DMS153 treated with DMSO at 0.1 percent for 48 hours (cell line): ENCODE results near the gene PANK2.
"Not testable (repeated sequence)": the region's sequence is repeated elsewhere in the genome, so short reads cannot be mapped to it uniquely, and the experiment has no call there.

ENCODE experiments used
- DNase-seq: peaks from one replicate; lab custom pipeline; 2025; ENCODE audit not compliant: unreplicated experiment; lab: John Stamatoyannopoulos, UW

The PANK2 gene

DNA sequence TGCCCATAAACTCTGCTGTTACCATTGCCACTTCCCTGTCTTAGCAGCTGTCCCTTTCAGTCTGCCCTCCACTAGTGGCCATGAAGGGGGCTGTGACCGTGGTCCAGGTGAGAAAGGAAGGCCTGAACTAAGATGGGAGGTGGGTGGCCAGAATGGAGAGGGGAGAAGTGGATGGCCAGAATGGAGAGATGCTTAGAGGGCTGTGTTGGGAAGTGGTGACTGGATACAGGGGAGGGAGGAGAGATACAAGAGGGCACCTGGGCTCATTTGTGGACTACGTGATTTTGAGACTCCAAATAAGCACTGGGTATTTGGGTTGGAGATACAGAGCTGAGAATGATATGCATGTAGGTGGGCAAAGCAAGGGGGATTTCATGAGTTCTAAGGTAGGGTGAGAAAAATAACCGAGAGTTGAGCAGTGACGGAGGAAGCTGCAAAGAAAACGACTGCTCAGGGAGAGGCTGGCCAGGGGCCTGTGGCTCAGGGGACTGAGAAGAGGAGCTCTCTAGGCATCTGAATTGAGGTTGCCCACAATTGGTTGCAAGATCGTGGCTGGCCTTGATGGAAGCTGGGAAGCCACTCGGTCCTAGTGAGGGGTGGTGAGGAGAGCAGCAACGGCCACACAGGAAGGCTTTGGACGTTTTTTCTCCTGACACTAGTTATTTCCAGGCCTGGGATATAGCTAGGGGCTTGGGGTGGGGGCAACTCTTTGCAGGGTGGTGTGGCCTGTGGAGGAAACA lies 36.9 kb downstream of the PANK2 start:
- DNase-seq: no peak

DNA sequence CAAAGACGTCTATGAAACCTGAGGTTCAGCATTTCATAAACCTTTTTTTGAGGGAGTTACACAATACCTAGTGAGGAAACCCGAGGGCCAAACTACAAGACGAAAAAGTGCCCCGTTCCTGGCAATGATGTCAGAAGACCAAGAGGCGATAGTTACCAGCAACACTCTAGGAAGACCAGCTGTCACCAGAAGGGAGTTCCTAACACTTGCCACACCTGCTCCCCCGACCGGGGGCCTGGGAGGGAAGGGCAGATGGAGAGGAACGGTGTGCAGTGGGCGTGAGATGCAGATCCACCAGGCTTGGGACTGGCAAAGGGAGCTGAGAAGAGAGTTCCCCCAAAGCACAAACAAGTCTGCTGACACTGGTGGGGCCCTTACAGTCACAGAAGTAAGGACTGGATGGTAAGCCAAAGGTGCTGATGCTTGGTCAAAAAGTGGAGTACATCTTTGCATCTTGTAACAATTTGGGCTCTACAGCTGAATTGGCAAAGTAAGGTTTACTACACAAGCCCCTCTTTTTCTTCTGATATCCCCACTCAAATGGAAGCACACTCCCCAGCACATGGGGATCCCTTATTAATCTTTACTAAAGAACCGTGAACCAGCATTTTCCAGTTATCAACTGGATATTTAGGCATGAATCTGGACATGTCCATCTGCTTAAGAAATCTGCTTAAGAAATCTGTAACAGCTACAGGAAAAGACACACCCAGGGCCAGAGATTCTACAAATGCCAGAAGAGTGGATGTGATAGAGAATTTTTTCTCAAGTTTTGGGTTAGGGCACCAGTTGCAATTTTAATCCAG lies 38.5 kb downstream of the PANK2 start:
- DNase-seq: no peak

DNA sequence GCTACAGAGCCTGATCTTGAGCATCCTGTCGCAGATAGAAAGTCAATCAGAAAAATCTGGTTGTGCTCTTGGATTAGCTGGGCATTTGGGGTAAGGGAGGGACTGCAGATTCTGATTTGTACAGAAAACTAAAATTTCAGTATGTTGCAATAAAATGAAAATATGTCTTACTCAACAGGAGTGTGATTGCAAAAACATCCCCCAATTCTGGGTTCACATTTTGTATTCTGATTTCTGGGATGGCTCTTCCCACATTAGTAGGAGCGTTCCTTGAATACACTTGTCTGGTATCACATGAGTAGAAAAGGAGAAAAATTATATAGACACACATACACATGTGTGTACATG lies 40.5 kb downstream of the PANK2 start:
- no peak for DNase-seq

DNA sequence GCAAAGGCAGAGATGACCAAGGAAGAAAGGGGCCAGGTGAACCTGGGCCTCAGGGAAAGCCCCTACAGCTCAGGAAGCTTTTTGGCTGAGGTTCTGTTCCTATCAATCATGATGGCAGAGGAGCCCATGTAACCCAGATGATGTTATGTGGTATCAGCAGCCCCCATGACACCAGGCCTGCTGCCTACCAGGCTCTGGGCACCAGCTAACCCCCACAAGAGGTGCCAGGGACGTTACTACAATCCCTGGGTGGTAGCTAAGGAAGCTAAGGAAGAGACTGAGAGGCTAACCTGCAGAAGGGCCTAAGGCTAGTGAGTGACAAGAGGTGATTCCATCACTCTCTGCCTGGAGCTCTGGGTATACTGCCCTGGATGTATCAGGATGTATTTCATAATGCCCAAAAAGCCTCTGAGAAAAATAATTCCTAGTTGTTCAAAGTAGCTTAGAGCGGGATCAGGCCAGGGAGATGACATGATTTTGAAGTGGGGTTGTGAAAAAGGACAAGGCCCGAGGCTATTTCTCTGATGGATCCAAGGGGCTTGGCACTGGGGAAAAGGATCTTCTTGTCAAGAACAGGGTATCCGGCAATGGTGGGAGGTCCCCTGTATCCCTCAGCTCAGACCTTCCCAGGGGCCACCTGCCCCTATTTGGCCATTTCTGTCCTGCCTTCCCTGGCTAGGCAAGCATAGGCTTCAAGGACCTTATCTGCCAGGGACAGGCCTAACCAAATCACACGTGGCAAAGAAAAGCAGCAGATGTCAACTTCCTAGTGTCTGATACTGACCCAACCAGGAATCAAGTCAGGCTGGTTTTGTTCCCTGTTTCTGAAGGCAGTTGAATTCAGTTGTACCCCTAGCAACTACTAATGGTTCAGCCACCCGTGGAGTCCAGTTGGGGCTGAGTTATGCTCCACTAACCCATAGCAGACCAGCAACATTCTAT lies 41.3 kb downstream of the PANK2 start:
- DNase-seq: no peak

DNA sequence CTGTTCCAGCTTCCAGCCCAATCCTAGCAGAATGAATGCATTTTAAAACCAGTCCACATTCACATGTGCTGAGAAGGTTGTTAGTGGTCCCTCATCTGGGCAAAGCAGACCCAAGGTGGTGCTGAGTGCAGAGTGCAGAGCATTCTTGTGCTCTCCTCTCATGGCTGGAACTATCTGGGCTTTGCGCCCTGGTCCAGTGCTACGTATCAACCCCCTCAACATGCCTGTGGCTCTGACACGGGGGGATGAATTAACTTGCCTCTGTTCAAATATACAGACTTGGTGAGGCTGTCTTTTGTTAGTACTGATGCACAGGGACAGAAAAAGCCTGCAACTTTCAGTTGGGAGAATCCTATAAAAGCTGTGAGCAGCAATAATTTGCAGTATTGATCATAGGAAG lies 42.5 kb downstream of the PANK2 start:
- DNase-seq: no peak

DNA sequence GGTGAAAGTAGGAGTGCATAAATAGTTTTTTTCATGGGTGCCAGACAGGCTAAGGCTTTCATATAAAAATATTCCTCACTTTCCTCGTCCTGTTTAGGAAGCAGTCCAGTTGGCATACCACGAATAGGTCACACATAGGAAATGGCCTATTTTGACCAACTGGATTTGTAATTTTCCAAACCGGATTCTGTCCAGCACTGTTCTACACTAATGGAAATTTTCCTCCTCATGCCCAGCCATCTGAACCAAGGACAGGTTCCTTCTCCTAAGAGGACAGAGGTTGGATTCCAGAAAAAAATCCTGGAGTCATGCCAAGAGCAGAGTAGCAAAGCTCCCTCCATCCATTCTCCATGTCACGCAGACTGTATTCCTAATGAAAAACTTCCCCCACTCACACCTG lies 43.1 kb downstream of the PANK2 start:
- DNase-seq: no peak

DNA sequence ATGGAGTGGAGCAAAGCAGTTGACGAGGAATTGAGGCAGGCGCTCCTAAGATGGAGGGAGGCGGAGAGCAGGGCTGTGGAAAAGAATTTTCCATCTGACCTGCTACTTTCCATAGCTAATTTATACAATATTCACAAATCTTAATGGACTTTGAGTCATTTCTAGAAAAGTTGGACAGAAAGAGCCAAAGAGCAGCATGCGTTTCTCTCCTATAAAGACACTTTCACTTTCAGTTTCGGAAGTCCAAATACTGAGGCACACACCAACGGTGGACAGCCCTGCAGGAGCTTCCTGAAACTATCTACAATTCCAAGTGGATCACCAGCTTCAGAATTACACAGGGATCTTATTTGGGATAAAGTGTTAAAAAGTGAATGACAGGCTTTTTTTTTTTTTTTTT lies 43.5 kb downstream of the PANK2 start:
- DNase-seq: peak; percentile 31

- no peak for DNase-seq
Measured at GRCh38 chr20:3933218-3933617, 44.0 kb downstream of the PANK2 start.

GRCh38 chr20:3934624-3935023 lies 45.4 kb downstream of the PANK2 start:
- DNase-seq: no peak

GRCh38 chr20:3935295-3935955 lies 46.2 kb downstream of the PANK2 start:
- no peak for DNase-seq

GRCh38 chr20:3935956-3936340 lies 46.8 kb downstream of the PANK2 start:
- no peak for DNase-seq

- no peak for DNase-seq
Measured at GRCh38 chr20:3937618-3938017, 48.4 kb downstream of the PANK2 start.

DNA sequence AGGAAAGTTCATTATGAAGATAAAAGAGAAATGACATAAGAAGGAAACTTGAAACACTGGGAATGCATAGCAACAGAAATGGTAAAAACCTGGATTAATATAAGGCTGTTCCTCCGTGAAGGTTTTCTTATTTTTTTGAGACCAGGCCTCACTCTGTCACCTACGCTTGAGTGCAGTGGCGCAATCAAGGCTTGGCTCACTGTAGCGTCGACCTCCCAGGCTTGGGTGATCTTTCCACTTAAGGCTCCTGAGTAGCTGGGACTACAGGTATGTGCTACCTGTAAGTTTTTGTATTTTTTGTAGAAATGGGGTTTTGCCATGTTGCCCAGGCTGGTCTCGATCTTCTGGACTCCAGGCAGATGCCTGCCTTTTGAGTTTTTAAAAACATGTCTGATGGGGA lies 51.7 kb downstream of the PANK2 start:
- DNase-seq: no peak

GRCh38 chr20:3946666-3947065 lies 57.5 kb downstream of the PANK2 start:
- DNase-seq: not testable (repeated sequence)

DNA sequence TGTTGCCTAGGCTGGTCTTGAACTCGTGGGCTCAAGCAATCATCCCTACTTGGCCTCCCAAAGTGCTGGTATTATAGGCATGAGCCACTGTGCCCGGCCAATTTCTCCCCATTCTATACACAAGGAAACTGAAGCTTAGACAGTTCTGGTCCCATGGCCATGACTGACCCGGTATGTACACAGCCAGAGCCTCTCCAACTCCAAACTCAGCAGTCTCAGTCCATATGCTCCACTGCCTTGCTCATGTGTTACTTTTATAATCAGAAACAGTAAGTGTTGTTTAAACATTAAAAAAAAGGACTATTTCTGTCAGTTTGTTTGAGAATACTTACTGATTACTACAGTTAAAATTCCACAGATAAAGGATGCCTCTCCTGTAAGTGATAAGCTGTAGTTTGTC lies 75.5 kb downstream of the PANK2 start:
- DNase-seq: no peak

GRCh38 chr20:3966571-3966970 lies 77.4 kb downstream of the PANK2 start:
- no peak for DNase-seq

DNA sequence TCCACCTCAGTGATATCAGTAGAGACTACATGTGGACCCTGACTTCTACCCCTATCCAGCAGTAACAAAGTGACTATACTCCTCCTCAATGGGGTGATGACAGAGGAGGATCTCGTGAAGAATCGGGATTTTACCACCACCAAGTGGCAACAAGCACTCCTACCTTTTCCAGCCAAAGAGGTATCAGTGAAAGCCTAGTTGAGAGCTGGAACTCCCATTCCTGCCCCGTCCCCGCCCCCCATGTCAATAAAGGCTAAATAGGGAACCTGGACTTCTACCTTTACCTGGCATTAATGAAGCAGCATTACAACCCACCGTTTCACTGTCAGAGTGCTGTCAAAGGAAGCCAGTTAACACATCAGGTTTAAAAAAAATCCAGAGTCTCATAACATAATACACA lies 80.8 kb downstream of the PANK2 start:
- DNase-seq: no peak

- no peak for DNase-seq
Measured at GRCh38 chr20:3971145-3971544, 82.0 kb downstream of the PANK2 start.

DNA sequence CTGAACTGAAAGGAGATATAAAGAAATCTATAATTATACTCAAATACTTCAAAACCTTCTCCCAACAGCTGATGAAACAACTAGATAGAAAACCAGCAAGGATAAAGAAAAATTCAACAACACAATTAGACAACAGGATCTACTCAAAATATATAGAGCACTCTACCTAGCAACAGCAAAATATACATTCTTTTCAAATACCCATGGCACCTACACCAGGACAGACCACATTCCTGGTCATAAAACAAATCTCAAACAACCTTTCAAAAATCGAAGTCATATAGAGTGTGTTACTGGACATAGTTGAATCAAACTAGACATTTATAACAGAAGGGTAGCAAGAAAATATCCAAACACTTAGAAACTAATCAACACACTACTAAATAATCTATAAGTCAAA lies 83.0 kb downstream of the PANK2 start:
- no peak for DNase-seq

DNA sequence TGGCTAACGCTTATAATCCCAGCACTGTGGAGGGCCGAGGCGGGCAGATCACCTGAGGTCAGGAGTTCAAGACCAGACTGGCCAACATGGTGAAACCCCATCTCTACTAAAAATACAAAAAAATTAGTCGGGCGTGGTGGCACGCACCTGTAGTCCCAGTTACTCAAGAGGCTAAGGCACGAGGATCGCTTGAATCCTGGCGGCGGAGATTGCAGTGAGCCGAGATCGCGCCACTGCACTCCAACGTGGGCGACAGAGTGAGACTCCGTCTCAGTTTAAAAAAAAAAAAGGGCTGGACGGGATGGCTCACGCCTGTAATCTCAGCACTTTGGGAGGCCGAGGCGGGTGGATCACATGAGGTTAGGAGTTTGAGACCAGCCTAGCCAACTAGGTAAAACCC lies 83.4 kb downstream of the PANK2 start:
- not testable (repeated sequence) for DNase-seq

- no peak for DNase-seq
Measured at GRCh38 chr20:3973705-3974104, 84.5 kb downstream of the PANK2 start.
